ENCODE measurements around the gene UBR2.
A peak's percentile ranks its signal among the peaks of the same experiment; 100 is the strongest.

The UBR2 gene

GRCh38 chr6:42563697-42564505 is at the start of gene UBR2:
Gene UBR2 (plus strand): TSS chr6:42564029. CDS start chr6:42564320, 291 bp downstream.
- peak; percentile 100 for DNase-seq (ENCODE audit: low spot score)

GRCh38 chr6:42514745-42515144 is 49.1 kb upstream of the UBR2 start:
- DNase-seq (ENCODE audit: low spot score), result no peak

GRCh38 chr6:42519779-42520178 is 44.0 kb upstream of the UBR2 start:
- no peak for DNase-seq (ENCODE audit: low spot score)

- no peak for DNase-seq (ENCODE audit: low spot score)
Observed at GRCh38 chr6:42520786-42521607, 42.8 kb upstream of the UBR2 start.

GRCh38 chr6:42522036-42522435 is 41.8 kb upstream of the UBR2 start:
- no peak for DNase-seq (ENCODE audit: low spot score)

- no peak for DNase-seq (ENCODE audit: low spot score)
Observed at GRCh38 chr6:42522942-42523814, 40.7 kb upstream of the UBR2 start.

GRCh38 chr6:42525206-42525605 is 38.6 kb upstream of the UBR2 start:
- no peak for DNase-seq (ENCODE audit: low spot score)

GRCh38 chr6:42526616-42527015 is 37.2 kb upstream of the UBR2 start:
- DNase-seq (ENCODE audit: low spot score), result no peak

- no peak for DNase-seq (ENCODE audit: low spot score)
Observed at GRCh38 chr6:42527204-42527603, 36.6 kb upstream of the UBR2 start.

GRCh38 chr6:42530296-42530695 is 33.5 kb upstream of the UBR2 start:
- no peak for DNase-seq (ENCODE audit: low spot score)

GRCh38 chr6:42530751-42531150 is 33.1 kb upstream of the UBR2 start:
- no peak for DNase-seq (ENCODE audit: low spot score)

GRCh38 chr6:42532038-42532669 is 31.7 kb upstream of the UBR2 start:
- peak; percentile 67 for DNase-seq (ENCODE audit: low spot score)

GRCh38 chr6:42533794-42534193 is 30.0 kb upstream of the UBR2 start:
- DNase-seq (ENCODE audit: low spot score), result no peak

GRCh38 chr6:42537536-42537935 is 26.3 kb upstream of the UBR2 start:
- DNase-seq (ENCODE audit: low spot score), result no peak

GRCh38 chr6:42539135-42539534 is 24.7 kb upstream of the UBR2 start:
- DNase-seq (ENCODE audit: low spot score), result no peak

- DNase-seq (ENCODE audit: low spot score), result no peak
Observed at GRCh38 chr6:42545226-42545773, 18.5 kb upstream of the UBR2 start.

GRCh38 chr6:42547407-42548329 is 16.2 kb upstream of the UBR2 start:
- peak; percentile 87 for DNase-seq (ENCODE audit: low spot score)

- DNase-seq (ENCODE audit: low spot score), result no peak
Observed at GRCh38 chr6:42550277-42550676, 13.6 kb upstream of the UBR2 start.

- no peak for DNase-seq (ENCODE audit: low spot score)
Observed at GRCh38 chr6:42551217-42551616, 12.6 kb upstream of the UBR2 start.

GRCh38 chr6:42552380-42552779 is 11.4 kb upstream of the UBR2 start:
- no peak for DNase-seq (ENCODE audit: low spot score)
